GM21360 (cell line): ENCODE data around the gene MAGEB4.

Experiments used
- ATAC-seq: cut with Tn5 transposase; IDR thresholded peaks from one replicate; pipeline ENCODE4 v1.9.1; 2021; ENCODE audit warnings: mild to moderate bottlenecking, moderate library complexity; ENCODE audit not compliant: unreplicated experiment

MAGEB4 gene

DNA sequence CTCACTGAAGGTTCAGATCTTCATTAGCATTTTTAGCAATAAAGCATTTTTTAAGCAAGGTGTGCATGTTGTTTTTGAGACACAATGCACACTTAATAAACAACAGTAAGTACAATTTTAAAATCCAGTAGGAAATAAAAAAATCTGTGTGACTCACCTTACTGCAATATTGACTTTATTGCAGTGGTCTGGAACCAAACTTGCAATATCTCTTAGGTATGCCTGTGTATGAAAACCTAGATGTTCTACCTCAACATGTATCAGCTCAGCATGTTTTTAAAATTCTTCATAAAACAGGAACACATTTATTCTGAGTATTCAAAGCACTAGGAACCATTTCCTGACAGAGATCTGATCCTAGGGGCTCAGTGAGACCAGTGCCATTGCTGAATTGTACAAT lies 40.7 kb downstream of the MAGEB4 start:
- no peak for ATAC-seq

GRCh38 chrX:30283456-30284200 lies 41.8 kb downstream of the MAGEB4 start:
- no peak for ATAC-seq
